ENCODE data around the gene GNAT3.

DNA sequence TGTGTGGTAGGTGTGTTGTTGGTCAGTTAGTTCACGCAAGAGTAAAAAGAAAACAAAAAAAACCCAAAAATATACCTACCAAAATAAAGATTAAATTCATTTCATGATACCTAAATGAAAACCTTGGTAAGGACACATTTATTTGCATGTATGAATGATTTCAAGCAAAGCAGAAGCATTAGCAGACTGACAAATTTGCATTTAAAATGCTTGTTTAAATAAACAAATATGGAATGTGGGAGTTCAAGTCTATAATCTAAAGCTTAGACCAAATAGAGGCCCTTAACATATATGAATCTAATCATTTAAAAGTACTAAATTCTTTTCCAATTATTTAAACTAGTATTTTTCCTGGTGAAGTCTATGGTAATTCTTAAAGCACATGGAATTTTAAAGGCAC is 35.8 kb downstream of the GNAT3 start:
- no peak for TF ChIP-seq CTCF (IDR thresholded peaks at IDR 0.05)
- no peak for TF ChIP-seq POLR2A (IDR thresholded peaks at IDR 0.05)
